Tibial nerve (tissue), 4 donors: ENCODE data around the gene MAGEA4. TPM values are rescaled to one million over a fixed set of nuclear protein-coding genes. Genes with fewer than 3 reads are reported as not detected.
"Not testable (repeated sequence)": the region's sequence is repeated elsewhere in the genome, so short reads cannot be mapped to it uniquely, and the experiment has no call there.

Experiments
- DNase-seq, 2 donors: peaks; one replicate each; pipeline ENCODE4 v3.0.0-alpha.2; 2019; ENCODE audit warnings: low spot score in 2 of 2
- H3K27ac ChIP-seq, 4 donors: fragments of 200-600 bp; sonication (generic) in 3 of 4; one replicate each; pipeline ENCODE4 v1.5.1; 2017 to 2019; ENCODE audit warnings: mild to moderate bottlenecking in 1 of 4
- H3K27me3 ChIP-seq, 2 donors: fragments of 200-600 bp; sonication (generic) in 1 of 2; one replicate each; pipeline versions ENCODE4 v1.5.1 to v1.6.0; 2017 to 2019
- H3K36me3 ChIP-seq, 3 donors: fragments of 200-600 bp; sonication (generic); one replicate each; pipeline ENCODE4 v1.5.1; 2018 to 2019
- H3K4me1 ChIP-seq, 4 donors: fragments of 200-600 bp; sonication (generic) in 3 of 4; one replicate each; pipeline ENCODE4 v1.5.1; 2017 to 2019
- H3K4me3 ChIP-seq, 4 donors: fragments of 200-600 bp; sonication (generic) in 3 of 4; one replicate each; pipeline ENCODE4 v1.5.1; 2017 to 2019; ENCODE audit warnings: mild to moderate bottlenecking in 1 of 4, moderate library complexity in 1 of 4
- H3K9me3 ChIP-seq, 4 donors: fragments of 200-600 bp; sonication (generic) in 3 of 4; one replicate each; pipeline ENCODE4 v1.5.1; 2017 to 2019
- CTCF ChIP-seq, 5 experiments: fragments of 200-600 bp in 3 of 5; fragments of 450-650 bp in 2 of 5; sonication (generic) in 3 of 5; IDR thresholded peaks; one replicate each; pipeline ENCODE4 v1.5.1; 2016 to 2019; ENCODE audit warnings: antibody characterized with exemption in 5 of 5, mild to moderate bottlenecking in 3 of 5, moderate library complexity in 2 of 5
- EP300 ChIP-seq, 2 donors: sonication (generic); formaldehyde crosslinking; IDR thresholded peaks; one replicate each; pipeline ENCODE4 v1.6.1; 2017; ENCODE audit warnings: antibody characterized with exemption in 2 of 2, mild to moderate bottlenecking in 1 of 2
- POLR2A ChIP-seq, 2 donors: fragments of 450-650 bp; IDR thresholded peaks; one replicate each; pipeline ENCODE4 v1.6.1; 2017; ENCODE audit warnings: antibody characterized with exemption in 2 of 2, mild to moderate bottlenecking in 2 of 2, moderate library complexity in 2 of 2
- WGBS, 2 donors: methylation state at CpG; one replicate each; pipeline ENCODE4 v1.1.5; 2018; 5-methylcytosine and 5-hydroxymethylcytosine counted together
- total RNA-seq, 4 donors: library from RNA; depleted of rRNA; stranded (reverse); fragments of >200 nt; gene quantifications; one replicate each; pipeline ENCODE4 v1.1.0, GENCODE V29; 2016

Gene MAGEA4
- total RNA-seq, 4 donors from 2014 or later = not detected

- 85 to 94% methylated on average over 2 of the region's 2 CpGs for whole genome bisulfite sequencing, 2 donors
- Histone ChIP-seq H3K36me3 (no peaks in the 10 kb centered on the region), H3K4me1 (no peaks in the 10 kb centered on the region), H3K27me3 (no peaks in the 10 kb centered on the region), H3K4me3 (no peak overlapping the region), H3K9me3 (no peaks in the 10 kb centered on the region), H3K27ac (no peak overlapping the region)
- DNase-seq = no peak
- TF ChIP-seq POLR2A (IDR thresholded peaks at IDR 0.05) = no peak
- TF ChIP-seq EP300 (IDR thresholded peaks at IDR 0.05) = no peak
- TF ChIP-seq CTCF (IDR thresholded peaks at IDR 0.05) = no peak
Observed at GRCh38 chrX:151899622-151900021, 13.1 kb upstream of the MAGEA4 start.

GRCh38 chrX:151901826-151902225, 10.9 kb upstream of the MAGEA4 start:
- no peak for DNase-seq
- no peak overlapping the region for H3K4me3 ChIP-seq
- no peak for TF ChIP-seq CTCF (IDR thresholded peaks at IDR 0.05)
- no peak for TF ChIP-seq EP300 (IDR thresholded peaks at IDR 0.05)
- no peak for TF ChIP-seq POLR2A (IDR thresholded peaks at IDR 0.05)
- 53 to 83% methylated on average over 1 of the region's 1 CpG for WGBS, 2 donors
- no peaks in the 10 kb centered on the region for H3K9me3 ChIP-seq
- H3K36me3 ChIP-seq = no peaks in the 10 kb centered on the region
- no peaks in the 10 kb centered on the region for H3K27me3 ChIP-seq
- H3K27ac ChIP-seq = no peak overlapping the region
- H3K4me1 ChIP-seq = no peaks in the 10 kb centered on the region

- Histone ChIP-seq H3K27me3 (no peaks in the 10 kb centered on the region), H3K9me3 (no peaks in the 10 kb centered on the region), H3K36me3 (no peaks in the 10 kb centered on the region), H3K4me3 (no peak overlapping the region), H3K27ac (no peak overlapping the region), H3K4me1 (no peaks in the 10 kb centered on the region)
- TF ChIP-seq CTCF (IDR thresholded peaks at IDR 0.05) (no peak), POLR2A (IDR thresholded peaks at IDR 0.05) (no peak), EP300 (IDR thresholded peaks at IDR 0.05) (peak in 1 of 2 donors; percentile 23)
- peak; percentile 10 to 12 for DNase-seq
- WGBS, 2 donors = 61 to 65% methylated on average over 6 of the region's 6 CpGs
Observed at GRCh38 chrX:151902813-151903591, 9.7 kb upstream of the MAGEA4 start.

GRCh38 chrX:151904989-151905388, 7.7 kb upstream of the MAGEA4 start:
- no peak for DNase-seq
- Histone ChIP-seq H3K27me3 (no peaks in the 10 kb centered on the region), H3K4me1 (no peaks in the 10 kb centered on the region), H3K9me3 (no peaks in the 10 kb centered on the region), H3K36me3 (no peaks in the 10 kb centered on the region), H3K27ac (no peak overlapping the region), H3K4me3 (no peak overlapping the region)
- 75 to 84% methylated on average over 9 to 12 of the region's 12 CpGs for WGBS, 2 donors
- TF ChIP-seq CTCF (IDR thresholded peaks at IDR 0.05) = no peak
- TF ChIP-seq EP300 (IDR thresholded peaks at IDR 0.05) = no peak
- no peak for TF ChIP-seq POLR2A (IDR thresholded peaks at IDR 0.05)

- Histone ChIP-seq H3K27ac (no peak overlapping the region), H3K4me3 (no peak overlapping the region), H3K4me1 (no peaks in the 10 kb centered on the region), H3K36me3 (no peaks in the 10 kb centered on the region), H3K27me3 (no peaks in the 10 kb centered on the region), H3K9me3 (no peaks in the 10 kb centered on the region)
- DNase-seq = no peak
- WGBS, 2 donors = 88 to 90% methylated on average over 3 to 11 of the region's 11 CpGs
- no peak for TF ChIP-seq EP300 (IDR thresholded peaks at IDR 0.05)
- no peak for TF ChIP-seq CTCF (IDR thresholded peaks at IDR 0.05)
- TF ChIP-seq POLR2A (IDR thresholded peaks at IDR 0.05) = no peak
Observed at GRCh38 chrX:151912221-151912620, 468 bp upstream of the MAGEA4 start.

- not testable (repeated sequence) for H3K27ac ChIP-seq, H3K4me1 ChIP-seq, H3K36me3 ChIP-seq, H3K9me3 ChIP-seq, H3K4me3 ChIP-seq, DNase-seq, H3K27me3 ChIP-seq
- WGBS, 2 donors = 86 to 98% methylated on average over 4 to 5 of the region's 18 CpGs
Observed at GRCh38 chrX:151918736-151919135, 6.0 kb downstream of the MAGEA4 start.
